HG02938 (cell line): ENCODE measurements around the gene IGF2R.
"Not testable (repeated sequence)": the region's sequence is repeated elsewhere in the genome, so short reads cannot be mapped to it uniquely, and the experiment has no call there.

Experiments
- ATAC-seq: cut with Tn5 transposase; IDR thresholded peaks from one replicate; pipeline ENCODE4 v1.9.1; 2021; ENCODE audit warnings: mild to moderate bottlenecking, moderate library complexity; ENCODE audit not compliant: unreplicated experiment

The IGF2R gene

GRCh38 chr6:159951772-159952171 lies 17.1 kb upstream of the IGF2R start:
- ATAC-seq = no peak

DNA sequence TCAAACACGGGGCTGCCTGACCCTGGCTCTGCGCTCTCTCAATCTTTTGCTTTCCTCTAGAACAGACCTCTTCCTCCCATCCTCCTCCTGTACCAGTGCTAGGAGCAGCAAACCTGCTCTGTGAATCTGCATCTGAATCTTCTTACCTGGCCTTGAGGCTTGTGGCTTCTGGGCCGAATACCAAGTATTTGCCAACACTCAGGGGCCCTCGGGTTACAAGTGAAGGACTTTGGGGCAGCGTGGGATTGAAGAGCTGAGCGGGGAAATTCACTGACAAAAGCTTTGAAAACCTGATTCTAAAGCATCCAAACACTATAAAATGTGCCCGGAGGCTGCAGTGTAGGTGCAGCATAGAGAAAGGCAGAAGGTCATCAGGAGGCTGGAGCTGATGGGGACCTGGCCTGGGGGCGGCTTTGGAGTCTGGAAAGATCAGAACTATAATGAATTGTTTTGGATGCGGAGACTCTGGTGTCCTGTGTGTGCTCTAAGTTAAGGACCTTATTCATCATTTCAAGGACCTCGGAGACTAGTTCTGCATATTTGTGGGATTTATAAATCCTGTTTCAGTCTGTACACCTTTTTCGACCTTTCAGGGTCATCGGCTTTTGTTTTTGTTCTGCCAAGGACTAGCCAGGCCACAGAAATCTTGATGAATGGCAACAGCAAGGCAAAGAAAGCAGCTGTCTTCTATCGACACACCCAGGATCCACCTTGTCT lies 16.4 kb upstream of the IGF2R start:
- no peak for ATAC-seq

DNA sequence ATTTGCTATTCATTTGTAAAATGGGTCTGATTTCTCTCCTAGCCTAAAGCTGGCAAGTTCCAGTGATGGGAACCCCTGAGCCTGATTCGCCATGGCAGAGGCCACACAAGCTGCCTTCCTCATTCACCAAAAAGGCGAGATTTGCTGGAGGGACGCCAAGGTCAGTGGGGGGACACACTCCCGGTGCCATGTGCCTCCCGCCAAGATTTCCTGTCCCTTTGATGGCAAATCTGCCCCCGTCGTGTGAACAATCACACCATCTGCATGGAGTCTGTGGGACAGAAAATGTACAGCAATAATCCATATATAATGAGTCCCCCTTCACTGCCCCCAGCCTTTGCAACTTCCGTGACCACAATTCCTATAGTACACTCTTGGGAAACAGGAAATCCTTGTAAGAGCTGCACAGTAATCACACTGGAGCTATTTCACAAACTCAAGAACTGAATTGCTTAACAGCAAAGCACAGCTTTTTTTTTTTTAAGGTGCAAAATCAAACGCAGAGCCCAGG lies 15.7 kb upstream of the IGF2R start:
- no peak for ATAC-seq

- no peak for ATAC-seq
Observed at GRCh38 chr6:159955945-159956361, 12.9 kb upstream of the IGF2R start.

DNA sequence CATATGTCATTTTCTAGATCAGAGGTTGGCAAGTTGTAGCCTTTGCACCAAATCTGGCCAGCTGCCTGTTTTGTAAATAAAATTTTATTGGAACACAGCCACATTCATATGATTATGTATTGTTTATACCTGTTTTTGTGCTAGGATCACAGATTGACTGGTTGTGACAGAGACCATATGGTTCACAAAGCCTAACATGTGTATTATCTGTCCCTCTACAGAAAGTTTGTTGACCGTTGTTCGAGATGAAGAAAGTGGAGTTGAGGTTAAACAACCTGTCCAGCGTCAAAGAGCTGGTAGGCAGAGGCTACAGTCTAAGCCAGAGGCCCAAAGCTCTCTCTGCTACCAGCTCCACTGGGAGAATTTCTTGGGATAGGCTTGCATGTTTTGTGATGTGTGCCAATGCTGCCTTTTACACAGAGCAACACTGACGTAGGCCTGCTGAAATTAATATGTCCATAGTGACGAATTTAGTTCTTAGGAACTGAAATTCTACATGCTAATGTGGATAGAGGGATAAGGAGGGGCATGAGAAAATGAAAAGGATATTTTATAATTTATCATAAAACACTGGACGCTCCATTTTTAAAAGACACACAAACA lies 11.7 kb upstream of the IGF2R start:
- ATAC-seq = no peak

GRCh38 chr6:159959165-159959975 lies 9.5 kb upstream of the IGF2R start:
- peak; percentile 86 for ATAC-seq

DNA sequence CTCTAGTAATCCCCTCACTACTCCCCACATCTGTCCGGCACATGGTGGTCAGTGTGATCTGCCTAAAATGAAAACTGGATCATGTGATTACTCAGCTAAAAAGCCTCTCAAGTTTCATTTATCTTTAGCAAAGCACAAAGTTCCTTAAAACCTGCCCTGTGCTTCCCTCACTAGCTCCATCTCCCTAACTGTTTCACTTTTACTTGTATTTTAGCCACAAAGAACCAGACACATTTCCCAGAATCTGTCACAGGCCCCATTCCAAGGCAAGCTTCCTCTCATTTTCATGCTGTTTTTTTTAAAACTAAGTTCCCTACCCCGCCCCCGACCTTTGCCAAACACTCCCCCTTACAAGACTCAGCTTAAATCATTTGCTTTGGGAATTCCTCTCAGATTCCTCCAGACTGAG lies 8.9 kb upstream of the IGF2R start:
- ATAC-seq = no peak

- no peak for ATAC-seq
Observed at GRCh38 chr6:159960485-159960884, 8.4 kb upstream of the IGF2R start.

- ATAC-seq = no peak
Observed at GRCh38 chr6:159961528-159961927, 7.4 kb upstream of the IGF2R start.

DNA sequence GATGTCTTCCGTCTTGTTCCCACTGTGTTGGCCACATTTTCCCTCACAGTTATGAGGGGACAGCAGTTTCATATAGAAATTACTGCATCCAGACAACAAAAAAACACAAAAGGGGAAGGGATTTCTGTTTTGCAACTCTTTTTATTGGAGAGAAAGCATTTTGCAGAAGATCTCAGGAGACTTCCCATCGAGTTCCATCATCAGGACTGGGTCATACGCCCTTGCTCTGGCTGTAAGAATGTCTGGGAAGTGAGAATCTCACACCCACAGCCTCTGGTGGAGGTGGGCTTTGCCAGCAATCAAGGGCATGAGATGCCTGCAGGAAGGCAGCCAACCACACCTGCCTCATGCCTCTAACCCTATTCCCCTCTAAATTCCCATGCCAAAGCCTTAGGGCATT lies 5.8 kb upstream of the IGF2R start:
- ATAC-seq = no peak

- no peak for ATAC-seq
Observed at GRCh38 chr6:159964046-159964445, 4.8 kb upstream of the IGF2R start.

DNA sequence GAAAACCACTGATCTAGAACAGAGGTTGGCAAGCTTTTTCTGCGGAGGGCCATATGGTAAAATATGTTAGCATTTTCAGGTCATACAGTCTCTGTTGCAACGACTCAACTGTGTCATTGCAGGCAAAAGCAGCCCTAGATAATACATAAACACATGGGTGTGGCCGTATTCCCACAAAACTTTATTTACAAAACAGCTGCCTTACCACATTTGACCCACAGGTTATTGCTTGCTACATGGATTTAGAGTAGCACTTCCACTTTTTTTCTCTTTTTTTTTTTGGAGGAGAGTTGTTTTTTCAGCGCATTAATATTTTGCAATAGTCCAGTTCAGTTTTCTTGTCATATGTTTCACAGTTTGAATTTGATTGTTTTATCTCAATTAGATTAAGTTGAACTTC lies 2.5 kb upstream of the IGF2R start:
- ATAC-seq = no peak

- ATAC-seq = no peak
Observed at GRCh38 chr6:159966981-159967380, 1.9 kb upstream of the IGF2R start.

DNA sequence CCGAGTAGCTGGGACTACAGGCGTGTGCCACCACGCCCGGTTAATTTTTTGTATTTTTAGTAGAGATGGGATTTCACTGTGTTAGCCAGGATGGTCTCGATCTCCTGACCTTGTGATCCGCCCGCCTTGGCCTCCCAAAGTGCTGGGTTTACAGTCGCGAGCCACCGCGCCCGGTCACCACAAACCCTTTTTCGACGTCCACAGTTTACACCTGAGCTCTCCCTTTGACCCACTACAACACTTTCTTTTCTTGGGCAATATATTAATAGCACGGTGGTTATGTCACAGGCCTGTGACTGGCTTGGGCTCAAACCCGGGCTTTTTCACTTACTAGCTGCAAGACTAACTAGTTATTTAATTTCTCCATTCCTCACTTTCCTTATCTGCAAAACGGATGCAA lies 1.3 kb upstream of the IGF2R start:
- ATAC-seq = not testable (repeated sequence)

GRCh38 chr6:159969204-159969912 lies 476 bp downstream of the IGF2R start:
- ATAC-seq = peak; percentile 24

DNA sequence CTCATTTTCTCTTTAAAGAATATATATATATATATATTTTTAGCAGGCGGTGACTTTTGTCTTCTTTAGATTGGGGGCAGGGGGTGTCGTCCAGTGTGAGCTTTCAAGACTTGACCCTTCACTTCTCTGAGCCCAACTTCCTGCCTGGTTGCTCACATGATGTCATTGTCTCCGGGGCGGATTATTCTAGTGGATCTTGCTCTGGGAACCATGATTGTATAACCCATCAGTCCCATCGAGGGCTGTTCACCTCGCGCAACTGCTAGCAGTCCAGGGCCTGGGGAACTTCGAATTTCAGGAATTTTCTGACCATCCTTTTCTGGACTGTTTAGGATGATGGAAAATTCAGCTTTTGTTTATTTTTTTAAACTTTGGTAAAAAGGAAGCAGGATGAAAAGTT lies 1.0 kb downstream of the IGF2R start:
- ATAC-seq = peak; percentile 40

- ATAC-seq = no peak
Observed at GRCh38 chr6:159970659-159971063, 1.8 kb downstream of the IGF2R start.

- ATAC-seq = no peak
Observed at GRCh38 chr6:159971341-159972178, 2.7 kb downstream of the IGF2R start.

DNA sequence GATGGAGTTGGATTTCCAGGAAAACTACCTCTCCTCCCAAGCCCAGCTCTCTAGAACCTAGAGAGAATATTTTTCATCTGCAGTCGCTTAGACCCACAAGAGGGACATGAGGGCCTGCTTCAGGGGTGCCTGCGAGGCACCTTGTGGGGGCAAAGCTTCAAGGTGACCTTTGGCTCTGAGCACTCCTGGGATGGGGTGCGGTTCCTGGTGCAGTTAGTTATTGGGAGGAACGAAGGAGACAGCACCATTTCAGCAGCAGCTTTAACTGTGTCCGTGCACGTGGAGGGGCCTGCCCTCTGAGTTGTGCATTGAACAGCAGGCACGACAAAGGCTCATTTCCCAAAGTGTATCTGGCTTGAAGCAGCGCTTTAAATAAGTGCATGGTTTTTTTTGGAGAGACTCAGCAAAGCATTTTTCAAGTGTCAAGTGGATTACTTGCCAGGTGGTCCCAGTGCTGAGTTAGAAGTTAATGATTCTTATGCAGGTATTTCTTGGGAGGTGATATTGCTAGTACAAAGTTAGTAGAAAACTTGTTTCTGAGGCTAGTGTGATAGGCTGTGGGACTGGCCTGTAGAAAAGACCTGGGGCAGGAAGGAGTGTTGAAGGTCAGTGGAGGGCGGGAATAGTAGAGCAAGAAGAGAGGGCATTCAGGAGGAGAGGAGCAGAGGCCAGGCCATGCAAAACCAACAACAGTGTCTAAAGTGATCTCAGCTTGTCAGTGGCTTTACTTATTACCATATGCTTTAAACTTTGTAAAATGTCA lies 3.8 kb downstream of the IGF2R start:
- ATAC-seq = no peak
